Neural cell (in vitro differentiated cells): ENCODE measurements around the gene P2RX4.

Experiments used
- EZH2 ChIP-seq: fragments of 200-600, 300-800 bp; shearing (Covaris generic), sonication (generic); IDR thresholded peaks from 2 replicates; pipeline ENCODE4 v1.6.1; 2014; ENCODE audit warnings: antibody characterized with exemption, low read length, borderline replicate concordance, mild to moderate bottlenecking; ENCODE audit not compliant: insufficient read depth, poor library complexity, severe bottlenecking
- MXI1 ChIP-seq: fragments of 450-650 bp; conservative IDR thresholded peaks from 2 replicates; pipeline ENCODE4 v1.6.1; 2014; ENCODE audit warnings: antibody characterized with exemption, mild to moderate bottlenecking; ENCODE audit not compliant: poor library complexity, severe bottlenecking
- POLR2AphosphoS5 ChIP-seq: IDR thresholded peaks from 2 replicates; pipeline ENCODE4 v1.6.1; 2012
- RAD21 ChIP-seq: fragments of 450-650 bp; conservative IDR thresholded peaks from 2 replicates; pipeline ENCODE4 v1.6.1; 2014; ENCODE audit warnings: antibody characterized with exemption, mild to moderate bottlenecking, moderate library complexity
- SMC3 ChIP-seq: fragments of 450-650 bp; conservative IDR thresholded peaks from 2 replicates; pipeline ENCODE4 v1.6.1; 2014; ENCODE audit warnings: antibody characterized with exemption, mild to moderate bottlenecking, moderate library complexity; ENCODE audit not compliant: poor library complexity
- TAF1 ChIP-seq: IDR thresholded peaks from 2 replicates; pipeline ENCODE4 v1.6.1; 2012; ENCODE audit warnings: low read depth
- TF ChIP-seq, protein P1 (sequence below): fragments of 450-650 bp; IDR thresholded peaks from 2 replicates; pipeline ENCODE4 v1.5.1; 2014; ENCODE audit warnings: antibody characterized with exemption, mild to moderate bottlenecking, moderate library complexity; ENCODE audit not compliant: poor library complexity, severe bottlenecking

DNA sequence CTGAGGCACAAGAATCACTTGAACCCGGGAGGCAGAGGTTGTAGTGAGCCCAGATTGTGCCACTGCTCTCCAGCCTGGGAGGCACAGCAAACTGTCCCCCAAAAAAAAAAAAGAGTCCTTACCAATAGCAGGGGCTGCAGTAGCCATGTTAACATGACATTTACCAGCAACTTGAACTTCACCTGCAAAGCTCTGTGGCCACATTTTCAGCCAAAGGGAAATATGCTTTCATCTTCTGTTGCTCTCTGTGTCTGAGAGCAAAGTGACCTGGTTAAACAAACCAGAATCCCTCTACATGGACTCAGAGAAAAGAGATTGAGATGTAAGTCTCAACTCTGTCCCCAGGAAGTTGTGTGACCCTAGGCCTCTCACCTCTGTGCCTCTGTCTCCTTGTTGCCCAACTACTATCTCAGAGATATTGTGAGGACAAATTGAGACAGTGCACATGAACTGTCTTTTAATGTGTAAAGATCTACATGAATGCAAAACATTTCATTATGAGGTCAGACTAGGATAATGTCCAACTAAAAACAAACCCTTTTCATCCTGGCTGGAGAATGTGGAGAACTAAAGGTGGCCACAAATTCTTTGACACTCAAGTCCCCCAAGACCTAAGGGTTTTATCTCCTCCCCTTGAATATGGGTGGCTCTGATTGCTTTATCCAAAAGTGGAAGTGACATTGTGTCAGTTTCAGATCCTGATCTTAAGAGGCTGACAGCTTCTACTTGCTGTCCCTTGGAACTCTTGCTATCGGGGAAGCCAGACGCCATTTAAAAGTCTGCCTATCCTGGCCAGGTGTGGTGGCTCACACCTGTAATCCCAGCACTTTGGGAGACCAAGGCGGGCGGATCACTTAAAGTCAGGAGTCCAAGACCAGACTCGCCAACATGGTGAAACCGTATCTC, 24.7 kb upstream of the P2RX4 start:
- TF ChIP-seq MXI1 (no peak), POLR2AphosphoS5 (no peak), TAF1 (no peak), EZH2 (no peak), SMC3 (no peak), RAD21 (no peak)
- TF ChIP-seq, protein P1, sequence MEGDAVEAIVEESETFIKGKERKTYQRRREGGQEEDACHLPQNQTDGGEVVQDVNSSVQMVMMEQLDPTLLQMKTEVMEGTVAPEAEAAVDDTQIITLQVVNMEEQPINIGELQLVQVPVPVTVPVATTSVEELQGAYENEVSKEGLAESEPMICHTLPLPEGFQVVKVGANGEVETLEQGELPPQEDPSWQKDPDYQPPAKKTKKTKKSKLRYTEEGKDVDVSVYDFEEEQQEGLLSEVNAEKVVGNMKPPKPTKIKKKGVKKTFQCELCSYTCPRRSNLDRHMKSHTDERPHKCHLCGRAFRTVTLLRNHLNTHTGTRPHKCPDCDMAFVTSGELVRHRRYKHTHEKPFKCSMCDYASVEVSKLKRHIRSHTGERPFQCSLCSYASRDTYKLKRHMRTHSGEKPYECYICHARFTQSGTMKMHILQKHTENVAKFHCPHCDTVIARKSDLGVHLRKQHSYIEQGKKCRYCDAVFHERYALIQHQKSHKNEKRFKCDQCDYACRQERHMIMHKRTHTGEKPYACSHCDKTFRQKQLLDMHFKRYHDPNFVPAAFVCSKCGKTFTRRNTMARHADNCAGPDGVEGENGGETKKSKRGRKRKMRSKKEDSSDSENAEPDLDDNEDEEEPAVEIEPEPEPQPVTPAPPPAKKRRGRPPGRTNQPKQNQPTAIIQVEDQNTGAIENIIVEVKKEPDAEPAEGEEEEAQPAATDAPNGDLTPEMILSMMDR: no peak
